ENCODE results near the gene MAPK4. TPM values are rescaled to one million over a fixed set of nuclear protein-coding genes. Genes with fewer than 3 reads are reported as not detected.

The MAPK4 gene
- total RNA-seq, 3 donors from 2014 or later, result 0.41 to 9.9 (median 0.43) TPM

GRCh38 chr18:50622865-50623393, 63.0 kb downstream of the MAPK4 start:
- no peak overlapping the region for H3K4me3 ChIP-seq
- H3K36me3 ChIP-seq (ENCODE audit: low read depth), result no peaks in the 10 kb centered on the region
- no peak for DNase-seq
- H3K4me1 ChIP-seq (ENCODE audit: low read depth), result no peaks in the 10 kb centered on the region
- intact Hi-C loops (cut with DNase I, micrococcal nuclease), result no loop called here
- ATAC-seq, result no peak
- no peak for TF ChIP-seq CTCF (IDR thresholded peaks at IDR 0.05)
- no peaks in the 10 kb centered on the region for H3K9me3 ChIP-seq

- no peaks in the 10 kb centered on the region for H3K9me3 ChIP-seq
- intact Hi-C loops (cut with DNase I, micrococcal nuclease), result no loop called here
- no peaks in the 10 kb centered on the region for H3K36me3 ChIP-seq (ENCODE audit: low read depth)
- ATAC-seq, result no peak
- H3K4me1 ChIP-seq (ENCODE audit: low read depth), result no peaks in the 10 kb centered on the region
- TF ChIP-seq CTCF (IDR thresholded peaks at IDR 0.05), result no peak
- no peak for DNase-seq
- no peak overlapping the region for H3K4me3 ChIP-seq
These were observed 63.9 kb downstream of the MAPK4 start for GRCh38 chr18:50623694-50624352.

DNA sequence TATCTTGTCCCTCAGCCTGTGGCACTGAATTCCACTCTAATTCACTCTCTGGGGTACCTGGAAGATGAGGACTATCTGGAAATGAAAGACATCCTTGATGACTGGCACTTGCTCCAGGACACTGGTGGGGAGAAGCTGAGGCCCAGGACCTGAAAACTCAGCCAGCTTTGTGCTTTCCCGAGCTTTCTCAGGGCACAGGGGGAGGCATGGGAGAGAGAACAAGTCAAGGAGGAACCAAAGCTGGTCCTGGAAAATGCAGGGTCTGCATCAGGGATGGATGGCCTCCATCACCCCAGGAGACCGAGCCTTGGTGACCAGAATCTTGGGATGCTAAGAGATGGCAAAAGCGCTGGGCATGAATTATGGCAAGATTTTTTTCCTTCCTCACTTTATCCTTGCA, 65.1 kb downstream of the MAPK4 start:
- no peaks in the 10 kb centered on the region for H3K9me3 ChIP-seq
- intact Hi-C loops (cut with DNase I, micrococcal nuclease), result no loop called here
- no peak overlapping the region for H3K4me3 ChIP-seq
- no peaks in the 10 kb centered on the region for H3K4me1 ChIP-seq (ENCODE audit: low read depth)
- no peaks in the 10 kb centered on the region for H3K36me3 ChIP-seq (ENCODE audit: low read depth)
- ATAC-seq (no peak), DNase-seq (no peak)
- no peak for TF ChIP-seq CTCF (IDR thresholded peaks at IDR 0.05)

DNA sequence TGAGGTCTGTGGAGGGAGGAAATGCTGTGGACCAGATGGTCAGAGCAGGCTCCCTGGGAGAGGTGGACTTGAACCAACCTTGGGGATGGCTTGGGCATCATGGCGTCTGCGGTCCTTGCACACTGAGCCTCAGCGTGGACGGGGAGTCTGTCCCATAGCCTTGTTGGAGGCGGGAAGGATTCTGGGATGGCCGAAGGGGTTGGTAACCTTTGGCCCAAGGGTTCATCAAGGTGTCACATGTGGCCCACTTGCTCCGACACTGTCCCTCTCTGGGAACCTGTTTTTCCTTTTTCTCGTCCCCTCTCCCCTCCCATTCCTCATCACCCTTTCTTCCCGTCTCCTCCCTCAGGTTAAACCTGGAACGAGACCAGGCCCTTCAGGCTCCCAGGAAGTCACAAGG, 66.4 kb downstream of the MAPK4 start:
- DNase-seq (no peak), ATAC-seq (no peak)
- H3K9me3 ChIP-seq, result no peaks in the 10 kb centered on the region
- no peaks in the 10 kb centered on the region for H3K4me1 ChIP-seq (ENCODE audit: low read depth)
- intact Hi-C loops (cut with DNase I, micrococcal nuclease), result no loop called here
- H3K36me3 ChIP-seq (ENCODE audit: low read depth), result no peaks in the 10 kb centered on the region
- H3K4me3 ChIP-seq, result no peak overlapping the region
- no peak for TF ChIP-seq CTCF (IDR thresholded peaks at IDR 0.05)

DNA sequence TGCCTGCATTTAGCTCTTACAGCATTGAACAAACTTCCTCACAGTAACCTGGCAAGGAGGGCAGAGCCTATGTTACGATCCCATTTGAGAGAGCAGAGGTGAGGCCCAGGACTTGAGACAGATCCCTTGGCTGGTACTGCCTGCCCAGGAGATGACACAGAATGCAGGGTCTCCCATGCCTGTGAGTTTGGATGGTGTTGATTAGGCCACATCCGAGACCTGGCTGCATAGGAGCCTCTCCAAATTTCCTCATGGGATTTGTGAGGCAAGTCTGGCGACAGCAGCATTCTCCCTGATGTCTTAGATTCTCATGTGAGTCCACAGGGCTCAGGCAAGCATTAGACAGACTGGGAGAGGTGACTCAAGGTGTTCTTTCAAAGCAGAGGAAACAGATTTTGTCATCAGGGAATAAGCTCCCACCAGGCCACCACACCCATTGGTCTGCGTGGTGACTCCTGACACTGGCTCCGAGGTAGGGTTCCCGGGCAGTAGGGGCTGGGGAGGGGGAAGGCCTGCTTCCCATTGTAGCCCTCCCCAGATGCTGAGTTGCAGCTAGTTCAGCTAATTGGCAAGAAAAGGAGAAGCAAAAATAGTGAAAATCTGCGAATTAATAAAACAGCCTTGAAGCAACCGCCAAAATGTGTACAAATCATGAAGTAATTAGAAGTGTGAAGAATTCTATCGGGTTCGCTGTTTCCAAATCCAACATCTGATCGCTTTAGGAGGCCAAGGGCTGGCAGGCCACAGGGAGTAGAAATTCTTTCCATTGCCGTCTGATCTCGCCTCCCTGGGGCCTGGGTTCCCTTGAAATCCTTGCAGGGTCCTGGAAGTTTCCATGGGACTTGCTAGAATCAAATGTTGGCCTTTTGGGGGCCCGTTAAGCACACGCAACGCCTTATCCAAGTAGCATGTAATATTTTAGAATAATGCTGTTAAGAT, 68.0 kb downstream of the MAPK4 start:
- H3K36me3 ChIP-seq (ENCODE audit: low read depth), result no peaks in the 10 kb centered on the region
- no peak for TF ChIP-seq CTCF (IDR thresholded peaks at IDR 0.05)
- peaks cover 4% of the 10 kb centered on the region for H3K4me1 ChIP-seq (ENCODE audit: low read depth)
- ATAC-seq (no peak), DNase-seq (no peak)
- intact Hi-C loops (cut with DNase I, micrococcal nuclease), result no loop called here
- H3K4me3 ChIP-seq, result no peak overlapping the region
- H3K9me3 ChIP-seq, result no peaks in the 10 kb centered on the region

Data from mucosa of descending colon (tissue), 3 donors.